Activated CD8-positive, alpha-beta T cell treated with anti-CD3 and anti-CD28 coated beads for 36 hours (primary cell): ENCODE data around the gene VPS16. TPM values are rescaled to one million over a fixed set of nuclear protein-coding genes. Genes with fewer than 3 reads are reported as not detected.

ENCODE experiments used
- ATAC-seq: fragments of 200-7000 bp; cut with Tn5 transposase; one replicate; pipeline ENCODE4 v1.10.0; 2021; ENCODE audit warnings: mild to moderate bottlenecking, moderate library complexity
- CTCF ChIA-PET: fragments of 350-600 bp; sonication (Branson Sonifier 250); formaldehyde crosslinking; loops from one replicate; lab custom pipeline; 2021; ENCODE audit warnings: antibody characterized with exemption; lab: Charles Lee
- POLR2A ChIA-PET: fragments of 350-600 bp; sonication (Branson Sonifier 250); formaldehyde crosslinking; loops from one replicate; lab custom pipeline; 2021; ENCODE audit warnings: antibody characterized with exemption; lab: Charles Lee
- DNase-seq: peaks from one replicate; pipeline ENCODE4 v3.0.0-alpha.2; 2020
- H3K27ac Mint-ChIP-seq: one replicate; pipeline ENCODE4 v1.8.0; 2021; ENCODE audit warnings: mild to moderate bottlenecking, mixed read lengths
- H3K27me3 Mint-ChIP-seq: one replicate; pipeline ENCODE4 v1.8.0; 2021; ENCODE audit warnings: mixed read lengths
- H3K36me3 Mint-ChIP-seq: one replicate; pipeline ENCODE4 v1.8.0; 2021; ENCODE audit warnings: low read depth, mixed read lengths
- H3K4me1 Mint-ChIP-seq: one replicate; pipeline ENCODE4 v1.8.0; 2021; ENCODE audit warnings: low read depth, mixed read lengths
- H3K4me3 Mint-ChIP-seq: one replicate; pipeline ENCODE4 v1.8.0; 2021; ENCODE audit warnings: mild to moderate bottlenecking, moderate library complexity, mixed read lengths
- H3K9me3 Mint-ChIP-seq: one replicate; pipeline ENCODE4 v1.8.0; 2021; ENCODE audit warnings: mixed read lengths
- intact Hi-C: fragments of 100-400 bp; cut with micrococcal nuclease; formaldehyde crosslinking; loops from one replicate; pipeline ENCODE4 v1.10.0; 2022
- total RNA-seq, 2 experiments: library from RNA; stranded (reverse); gene quantifications; one replicate each; pipeline ENCODE4 v1.2.3, GENCODE V29; 2021
- TF ChIP-seq, protein P1 (sequence below): fragments of 200-600 bp; IDR thresholded peaks from one replicate; pipeline ENCODE4 v1.8.0; 2022; ENCODE audit warnings: antibody characterized with exemption, mild to moderate bottlenecking

The VPS16 gene
- total RNA-seq, 2 experiments from 2014 or later: 34.5 to 38.7 TPM

DNA sequence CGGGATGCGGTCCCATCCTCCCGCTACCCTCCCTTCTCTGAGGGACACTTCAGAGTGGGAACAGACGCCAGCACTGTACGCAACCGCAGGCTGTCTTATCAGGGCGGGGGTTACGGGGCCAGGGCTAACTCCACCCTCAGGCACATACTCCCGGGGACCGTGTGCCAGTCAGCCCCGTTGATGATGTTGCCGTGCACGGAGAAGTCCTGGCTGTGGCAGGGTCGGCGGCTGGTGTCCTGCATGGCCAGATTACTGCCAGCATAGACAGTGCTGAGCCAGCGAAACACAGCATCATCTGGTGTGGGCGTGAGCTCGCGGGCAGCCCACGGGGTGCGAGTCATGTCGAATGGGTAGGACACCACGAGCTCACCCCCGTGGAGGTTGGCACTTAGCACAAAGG lies 45.1 kb upstream of the VPS16 start:
- CTCF ChIA-PET: interaction anchor here (1.6 to 1.9 kb wide), 2 partner anchors 43 to 108 kb away, joined by 5 to 6 read pairs; no protein-coding TSS in a partner anchor
- POLR2A ChIA-PET: no interaction called here
- ATAC-seq: no peak
- Mint-ChIP-seq H3K36me3 (peaks cover 5% of the 10 kb centered on the region), H3K4me1 (peaks cover 13% of the 10 kb centered on the region), H3K27ac (no peak overlapping the region), H3K4me3 (no peak overlapping the region), H3K9me3 (no peaks in the 10 kb centered on the region), H3K27me3 (peaks cover 25% of the 10 kb centered on the region)
- TF ChIP-seq, protein P1, sequence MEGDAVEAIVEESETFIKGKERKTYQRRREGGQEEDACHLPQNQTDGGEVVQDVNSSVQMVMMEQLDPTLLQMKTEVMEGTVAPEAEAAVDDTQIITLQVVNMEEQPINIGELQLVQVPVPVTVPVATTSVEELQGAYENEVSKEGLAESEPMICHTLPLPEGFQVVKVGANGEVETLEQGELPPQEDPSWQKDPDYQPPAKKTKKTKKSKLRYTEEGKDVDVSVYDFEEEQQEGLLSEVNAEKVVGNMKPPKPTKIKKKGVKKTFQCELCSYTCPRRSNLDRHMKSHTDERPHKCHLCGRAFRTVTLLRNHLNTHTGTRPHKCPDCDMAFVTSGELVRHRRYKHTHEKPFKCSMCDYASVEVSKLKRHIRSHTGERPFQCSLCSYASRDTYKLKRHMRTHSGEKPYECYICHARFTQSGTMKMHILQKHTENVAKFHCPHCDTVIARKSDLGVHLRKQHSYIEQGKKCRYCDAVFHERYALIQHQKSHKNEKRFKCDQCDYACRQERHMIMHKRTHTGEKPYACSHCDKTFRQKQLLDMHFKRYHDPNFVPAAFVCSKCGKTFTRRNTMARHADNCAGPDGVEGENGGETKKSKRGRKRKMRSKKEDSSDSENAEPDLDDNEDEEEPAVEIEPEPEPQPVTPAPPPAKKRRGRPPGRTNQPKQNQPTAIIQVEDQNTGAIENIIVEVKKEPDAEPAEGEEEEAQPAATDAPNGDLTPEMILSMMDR: no peak
- intact Hi-C loops: no loop called here
- DNase-seq: no peak

DNA sequence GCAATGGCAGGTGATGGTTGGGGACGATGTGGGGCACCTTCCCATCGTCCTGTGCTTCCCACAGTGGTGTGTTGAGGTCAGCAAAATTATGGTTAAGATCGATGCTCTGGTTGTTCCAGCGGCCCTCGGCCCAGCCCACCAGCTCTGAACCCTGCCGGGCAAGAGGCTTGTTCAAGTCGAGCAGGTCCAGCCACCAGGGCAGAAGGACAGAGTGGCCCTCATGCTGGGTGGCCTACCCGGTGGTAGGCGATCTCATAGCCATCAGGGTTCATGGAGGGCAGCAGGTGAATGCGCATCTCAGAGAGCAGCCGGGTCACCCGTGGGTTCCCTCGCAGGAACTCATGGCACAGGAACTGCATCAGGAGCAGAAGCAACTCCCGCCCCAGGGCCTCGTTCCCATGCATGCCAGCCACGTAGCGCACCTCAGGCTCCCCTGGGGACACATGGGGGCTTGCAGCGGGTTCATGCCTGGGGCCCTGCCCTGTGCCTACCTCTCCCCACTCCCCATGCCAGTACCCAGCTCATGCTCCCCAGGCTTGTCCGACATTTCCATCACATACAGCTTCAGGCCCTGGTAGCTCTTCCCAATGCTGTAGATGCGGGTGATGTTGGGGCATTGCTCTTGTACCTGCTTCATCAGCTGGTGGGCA lies 44.4 kb upstream of the VPS16 start:
- H3K27ac Mint-ChIP-seq: no peak overlapping the region
- DNase-seq (no peak), ATAC-seq (no peak)
- intact Hi-C loops: no loop called here
- peaks cover 5% of the 10 kb centered on the region for H3K36me3 Mint-ChIP-seq
- TF ChIP-seq, protein P1: no peak
- POLR2A ChIA-PET: no interaction called here
- CTCF ChIA-PET: interaction anchor here (1.6 to 1.9 kb wide), 2 partner anchors 43 to 108 kb away, joined by 5 to 6 read pairs; no protein-coding TSS in a partner anchor
- H3K4me1 Mint-ChIP-seq: peaks cover 18% of the 10 kb centered on the region
- no peaks in the 10 kb centered on the region for H3K9me3 Mint-ChIP-seq
- H3K27me3 Mint-ChIP-seq: peaks cover 30% of the 10 kb centered on the region
- H3K4me3 Mint-ChIP-seq: no peak overlapping the region

DNA sequence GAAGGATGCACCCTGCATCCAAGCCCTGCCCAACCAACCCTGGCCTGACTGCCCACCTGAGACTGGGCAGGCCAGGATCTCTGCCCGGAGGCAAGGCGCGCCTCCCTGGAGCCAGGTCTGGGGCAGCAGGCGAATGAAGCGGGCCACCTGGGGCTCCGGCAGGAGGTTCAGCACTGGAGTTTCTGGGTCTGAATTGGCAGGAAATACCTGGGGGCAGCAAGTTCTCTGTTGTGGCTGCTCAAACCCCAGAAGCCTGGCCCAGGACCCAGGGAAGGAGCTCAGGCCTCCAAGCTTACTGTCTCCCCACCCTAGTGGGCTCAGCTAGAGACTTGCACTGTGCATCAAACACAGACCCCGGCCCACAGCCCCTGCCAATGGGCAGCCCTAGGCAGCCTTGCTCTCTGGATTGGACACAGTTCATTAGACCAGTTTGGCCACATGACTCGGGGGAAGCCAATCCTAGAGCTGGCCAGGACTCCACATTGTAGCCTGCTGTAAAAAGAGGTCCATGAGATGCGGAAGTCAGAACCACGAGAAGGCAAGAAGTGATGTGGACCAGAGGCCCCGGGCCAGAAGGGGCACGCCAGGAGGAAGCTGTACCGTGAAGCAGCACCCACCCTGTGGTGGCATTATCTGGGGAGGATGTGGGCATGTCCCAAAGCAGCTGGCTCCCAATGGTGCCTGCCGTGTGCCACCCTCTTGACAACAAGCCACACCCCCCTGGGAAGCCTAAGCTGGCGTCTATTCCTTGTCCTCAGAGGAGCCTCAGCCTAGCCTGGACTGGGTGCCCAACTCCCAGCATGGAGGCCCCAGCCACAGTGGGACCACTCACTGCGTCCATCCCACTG lies 43.2 kb upstream of the VPS16 start:
- Mint-ChIP-seq H3K4me1 (peaks cover 22% of the 10 kb centered on the region), H3K4me3 (no peak overlapping the region), H3K9me3 (no peaks in the 10 kb centered on the region), H3K27ac (no peak overlapping the region), H3K27me3 (peaks cover 39% of the 10 kb centered on the region), H3K36me3 (peaks cover 5% of the 10 kb centered on the region)
- TF ChIP-seq, protein P1: no peak
- intact Hi-C loops: no loop called here
- CTCF ChIA-PET: no interaction called here
- DNase-seq: no peak
- POLR2A ChIA-PET: no interaction called here
- no peak for ATAC-seq

DNA sequence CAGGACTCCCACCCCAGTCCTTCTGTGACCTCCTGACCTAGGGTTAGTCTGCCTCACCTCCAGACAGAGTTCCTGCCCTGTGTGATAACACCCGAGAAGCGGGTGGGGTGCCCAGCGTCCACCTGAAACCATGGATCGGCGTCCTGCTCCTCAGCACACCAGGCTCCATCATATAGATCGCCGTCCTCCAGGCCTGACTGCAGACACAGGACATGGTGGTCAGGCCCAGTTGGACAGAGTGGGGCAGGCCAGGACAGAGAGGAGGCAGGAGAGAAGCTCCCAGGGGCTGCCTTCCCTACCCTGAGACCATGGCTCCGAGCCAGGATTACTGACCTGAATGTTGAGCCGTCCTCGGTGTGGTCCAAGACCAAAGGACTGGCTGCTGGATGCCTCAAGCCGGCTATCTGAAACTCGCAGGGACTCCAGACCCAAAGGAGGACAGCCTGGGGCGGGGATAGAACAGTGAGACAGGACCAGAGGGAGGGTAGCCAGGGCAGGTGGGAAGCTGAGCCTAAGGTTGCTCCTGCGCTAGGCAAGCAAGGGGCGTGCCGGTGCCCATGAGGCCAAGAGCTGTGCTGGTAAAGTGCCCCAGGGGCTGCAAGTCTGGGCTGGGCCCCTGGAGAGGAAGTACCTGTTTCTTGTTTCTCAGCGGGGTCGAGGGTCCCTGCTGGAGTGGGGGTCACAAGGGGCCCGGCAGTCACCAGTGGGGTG lies 42.3 kb upstream of the VPS16 start:
- ChIA-PET CTCF (interaction anchor here (0.7 kb wide), 1 partner anchor 31 kb away, joined by 3 read pairs; no protein-coding TSS in a partner anchor), POLR2A (interaction anchor here (0.5 to 1.3 kb wide), 2 partner anchors 42 to 163 kb away, joined by 3 read pairs; no protein-coding TSS in a partner anchor)
- no peaks in the 10 kb centered on the region for H3K9me3 Mint-ChIP-seq
- intact Hi-C loops: no loop called here
- H3K4me3 Mint-ChIP-seq: no peak overlapping the region
- ATAC-seq: no peak
- DNase-seq: no peak
- peaks cover 44% of the 10 kb centered on the region for H3K27me3 Mint-ChIP-seq
- no peak overlapping the region for H3K27ac Mint-ChIP-seq
- TF ChIP-seq, protein P1: no peak
- peaks cover 22% of the 10 kb centered on the region for H3K4me1 Mint-ChIP-seq
- peaks cover 5% of the 10 kb centered on the region for H3K36me3 Mint-ChIP-seq
